Measurements from ENCODE around the gene MAP4K5. TPM values are rescaled to one million over a fixed set of nuclear protein-coding genes. Genes with fewer than 3 reads are reported as not detected.

Gene MAP4K5
- total and polyA plus RNA-seq, 2 of the 4 experiments (the other 2 are of a cell fraction): 33.1 to 46.1 TPM

DNA sequence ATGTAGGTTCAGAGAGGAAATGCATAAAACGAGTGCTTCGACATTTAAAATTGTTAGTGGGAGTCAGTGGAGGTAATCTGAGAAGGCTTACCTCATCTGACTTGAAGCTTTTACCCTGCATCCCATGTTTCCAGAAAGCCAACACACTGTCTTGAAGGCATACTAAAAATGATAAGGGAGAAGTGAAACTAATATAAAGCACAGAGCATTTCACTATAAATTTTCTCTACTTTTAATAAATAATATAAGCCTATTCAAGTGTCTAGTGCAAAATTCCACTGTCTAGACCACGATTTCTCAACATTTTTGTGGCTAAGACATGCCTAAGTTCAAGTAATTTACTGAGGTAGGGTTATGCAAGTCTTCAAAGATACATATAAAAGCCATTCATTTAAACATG is 106.6 kb downstream of the MAP4K5 start:
- Histone ChIP-seq H3K4me1 (ENCODE audit: control insufficient read depth, insufficient read depth, low read length) (no peaks in the 10 kb centered on the region), H3K27me3 (ENCODE audit: control insufficient read depth, insufficient read depth, low read length) (no peaks in the 10 kb centered on the region), H3K56ac (ENCODE audit: extremely low read depth, insufficient read depth, low read length) (no peak overlapping the region), H3K23ac (ENCODE audit: low read depth, low read length) (no peak overlapping the region), H2BK15ac (ENCODE audit: low read depth, low read length) (no peak overlapping the region), H3K14ac (replicated peaks; ENCODE audit: low read depth, low read length) (no peak overlapping the region), H3K9me3 (ENCODE audit: control insufficient read depth, insufficient read depth, low read length) (no peaks in the 10 kb centered on the region), H4K8ac (ENCODE audit: low read depth in 2 of 2, low read length in 2 of 2) (no peak overlapping the region), H3K27ac (ENCODE audit: insufficient read depth, low read length) (no peak overlapping the region), H4K20me1 (ENCODE audit: insufficient read depth, low read length) (no peaks in the 10 kb centered on the region), H2BK20ac (ENCODE audit: low read depth, low read length) (no peak overlapping the region), H2BK5ac (ENCODE audit: low read depth, low read length, poor library complexity, severe bottlenecking) (no peak overlapping the region), H3K4ac (ENCODE audit: low read depth, low read length) (no peak overlapping the region), H2AK5ac (ENCODE audit: low read depth, low read length) (no peak overlapping the region), H3K18ac (ENCODE audit: low read depth, low read length) (no peak overlapping the region), H2AFZ (replicated peaks; ENCODE audit: low read length, poor library complexity) (no peak overlapping the region), H4K91ac (ENCODE audit: insufficient read depth, low read depth, low read length) (no peak overlapping the region), H3K4me3 (ENCODE audit: insufficient read depth, low read depth, low read length) (no peak overlapping the region), H3K4me2 (ENCODE audit: low read depth, low read length) (no peak overlapping the region), H3K9me1 (ENCODE audit: insufficient read depth, low read length) (no peaks in the 10 kb centered on the region), H2BK120ac (ENCODE audit: low read depth, low read length) (no peak overlapping the region), H3K9ac (ENCODE audit: low read depth, low read length) (no peak overlapping the region), H4K5ac (ENCODE audit: low read depth, low read length) (no peak overlapping the region), H3K36me3 (ENCODE audit: control insufficient read depth, insufficient read depth, low read length) (peaks cover 19% of the 10 kb centered on the region), H2AK9ac (replicated peaks; ENCODE audit: low read depth, low read length, poor library complexity) (no peak overlapping the region), H3K79me1 (ENCODE audit: low read depth in 1 of 2, low read length in 2 of 2) (peaks cover 0 to 4% of the 10 kb centered on the region in 2 experiments; a peak in 2 of 4 replicates)
- no TSS peak for BruUV-seq (replicated peaks)
- WGBS, 2 experiments (ENCODE audit: extremely low coverage in 2 of 2, insufficient read length in 1 of 2): no CpG with 5 or more reads among the region's 3 CpGs
- in situ Hi-C loops (cut with MboI; ENCODE audit: low sequenced_read_pairs) (no loop called here), dilution Hi-C loops (cut with HindIII; ENCODE audit: low sequenced_read_pairs, unreplicated experiment) (no loop called here), intact Hi-C loops (cut with micrococcal nuclease) (no loop called here)
- CTCF ChIA-PET: no interaction called here
- peak; percentile 49 for ATAC-seq (ENCODE audit: low read depth)
- peak; percentile 69 for DNase-seq
- TF ChIP-seq CHD1 (IDR thresholded peaks at IDR 0.05; ENCODE audit: low read depth, low read length) (no peak), CEBPB (IDR thresholded peaks at IDR 0.05; ENCODE audit: low read depth, low read length) (peak; percentile 76; the same call in 1 of the 2 replicates)
- TF ChIP-seq, protein P1, sequence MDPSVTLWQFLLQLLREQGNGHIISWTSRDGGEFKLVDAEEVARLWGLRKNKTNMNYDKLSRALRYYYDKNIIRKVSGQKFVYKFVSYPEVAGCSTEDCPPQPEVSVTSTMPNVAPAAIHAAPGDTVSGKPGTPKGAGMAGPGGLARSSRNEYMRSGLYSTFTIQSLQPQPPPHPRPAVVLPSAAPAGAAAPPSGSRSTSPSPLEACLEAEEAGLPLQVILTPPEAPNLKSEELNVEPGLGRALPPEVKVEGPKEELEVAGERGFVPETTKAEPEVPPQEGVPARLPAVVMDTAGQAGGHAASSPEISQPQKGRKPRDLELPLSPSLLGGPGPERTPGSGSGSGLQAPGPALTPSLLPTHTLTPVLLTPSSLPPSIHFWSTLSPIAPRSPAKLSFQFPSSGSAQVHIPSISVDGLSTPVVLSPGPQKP (IDR thresholded peaks at IDR 0.05; ENCODE audit: borderline replicate concordance, low read depth, low read length): no peak
- POLR2A ChIA-PET (ENCODE audit: unreplicated experiment): no interaction called here

Data from IMR-90 (cell line).